Nephron (organoid): ENCODE results near the gene ANKLE1.

ENCODE experiments used
- H3K27ac Mint-ChIP-seq, 3 experiments: 2 replicates each; pipeline ENCODE4 v1.8.0; 2020; ENCODE audit warnings: mixed read lengths in 3 of 3, mild to moderate bottlenecking in 2 of 3, moderate library complexity in 1 of 3
- H3K27me3 Mint-ChIP-seq: 2 replicates; pipeline ENCODE4 v1.8.0; 2021; ENCODE audit warnings: low read depth, mild to moderate bottlenecking, moderate library complexity, mixed read lengths
- H3K36me3 Mint-ChIP-seq: 2 replicates; pipeline ENCODE4 v1.8.0; 2020; ENCODE audit warnings: low read depth, mixed read lengths
- H3K4me1 Mint-ChIP-seq: 2 replicates; pipeline ENCODE4 v1.8.0; 2020; ENCODE audit warnings: mixed read lengths
- H3K4me3 Mint-ChIP-seq, 3 experiments: 2 replicates each; pipeline ENCODE4 v1.8.0; 2020; ENCODE audit warnings: mild to moderate bottlenecking in 3 of 3, mixed read lengths in 3 of 3, moderate library complexity in 2 of 3
- H3K9me3 Mint-ChIP-seq: 2 replicates; pipeline ENCODE4 v1.8.0; 2020; ENCODE audit warnings: mixed read lengths
- CTCF ChIP-seq, 3 experiments: fragments of 200-600 bp; sonication (generic); IDR thresholded peaks; one replicate each; pipeline ENCODE4 v1.5.0; 2021; ENCODE audit warnings: antibody characterized with exemption in 3 of 3; ENCODE audit not compliant: unreplicated experiment in 3 of 3

ANKLE1 gene

GRCh38 chr19:17246681-17247425, 34.8 kb upstream of the ANKLE1 start:
- no peaks in the 10 kb centered on the region for H3K9me3 Mint-ChIP-seq

GRCh38 chr19:17248011-17248776, 33.5 kb upstream of the ANKLE1 start:
- no peak for TF ChIP-seq CTCF (IDR thresholded peaks at IDR 0.05; ENCODE audit: unreplicated experiment in 3 of 3)
- Mint-ChIP-seq H3K27me3 (peaks cover 8% of the 10 kb centered on the region), H3K36me3 (no peaks in the 10 kb centered on the region), H3K4me1 (peaks cover 27% of the 10 kb centered on the region), H3K27ac (peak overlapping the region; percentile 80 to 98 (median 87)), H3K4me3 (peak overlapping the region; percentile 68 to 80 (median 71)), H3K9me3 (no peaks in the 10 kb centered on the region)

More at GRCh38 chr19:17246681-17247425, 34.8 kb upstream of the ANKLE1 start:
- no peak for TF ChIP-seq CTCF (IDR thresholded peaks at IDR 0.05; ENCODE audit: unreplicated experiment in 3 of 3)
- Mint-ChIP-seq H3K27ac (peak overlapping the region; percentile 95 to 98 (median 96)), H3K27me3 (peaks cover 8% of the 10 kb centered on the region), H3K4me1 (peaks cover 32% of the 10 kb centered on the region), H3K36me3 (no peaks in the 10 kb centered on the region), H3K4me3 (peak overlapping the region; percentile 89 to 93 (median 91))

GRCh38 chr19:17249887-17250548, 31.7 kb upstream of the ANKLE1 start:
- Mint-ChIP-seq H3K36me3 (no peaks in the 10 kb centered on the region), H3K4me1 (peaks cover 22% of the 10 kb centered on the region), H3K27ac (peak overlapping the region in 2 of 3 experiments; percentile 80 to 98), H3K9me3 (no peaks in the 10 kb centered on the region), H3K4me3 (no peak overlapping the region), H3K27me3 (peaks cover 8% of the 10 kb centered on the region)
- no peak for TF ChIP-seq CTCF (IDR thresholded peaks at IDR 0.05; ENCODE audit: unreplicated experiment in 3 of 3)

GRCh38 chr19:17254636-17255035, 27.1 kb upstream of the ANKLE1 start:
- Mint-ChIP-seq H3K27ac (no peak overlapping the region), H3K4me1 (no peaks in the 10 kb centered on the region), H3K4me3 (no peak overlapping the region), H3K27me3 (no peaks in the 10 kb centered on the region), H3K36me3 (no peaks in the 10 kb centered on the region), H3K9me3 (no peaks in the 10 kb centered on the region)
- TF ChIP-seq CTCF (IDR thresholded peaks at IDR 0.05; ENCODE audit: unreplicated experiment in 3 of 3) = no peak

- H3K27me3 Mint-ChIP-seq = no peaks in the 10 kb centered on the region
- TF ChIP-seq CTCF (IDR thresholded peaks at IDR 0.05; ENCODE audit: unreplicated experiment in 3 of 3) = no peak
- no peaks in the 10 kb centered on the region for H3K4me1 Mint-ChIP-seq
- no peak overlapping the region for H3K27ac Mint-ChIP-seq
- H3K9me3 Mint-ChIP-seq = no peaks in the 10 kb centered on the region
- no peak overlapping the region for H3K4me3 Mint-ChIP-seq
- no peaks in the 10 kb centered on the region for H3K36me3 Mint-ChIP-seq
Measured at GRCh38 chr19:17255150-17255621, 26.5 kb upstream of the ANKLE1 start.
